H9 (cell line): ENCODE measurements around the gene RFTN2. TPM values are rescaled to one million over a fixed set of nuclear protein-coding genes. Genes with fewer than 3 reads are reported as not detected.

Experiments
- DNase-seq: peaks from one replicate; pipeline ENCODE4 v3.0.0-alpha.2; 2017
- H2AFZ ChIP-seq: one replicate; pipeline ENCODE4 v1.6.1; 2013; ENCODE audit warnings: mild to moderate bottlenecking, low read length, control low read depth, moderate library complexity
- H2AK5ac ChIP-seq: 2 replicates; pipeline ENCODE4 v1.6.1; 2013; ENCODE audit warnings: low read length, control low read depth, mixed read lengths; ENCODE audit not compliant: insufficient read length
- H2BK120ac ChIP-seq: one replicate; pipeline ENCODE4 v1.6.1; 2013; ENCODE audit warnings: low read depth, mild to moderate bottlenecking, low read length, control low read depth, inconsistent platforms; ENCODE audit not compliant: poor library complexity, severe bottlenecking
- H2BK12ac ChIP-seq: 2 replicates; pipeline ENCODE4 v1.6.1; 2013; ENCODE audit warnings: low read length, control low read depth, mixed read lengths, low read depth; ENCODE audit not compliant: insufficient read length
- H2BK15ac ChIP-seq: 2 replicates; pipeline ENCODE4 v1.6.1; 2013; ENCODE audit warnings: low read depth, low read length, control low read depth
- H2BK20ac ChIP-seq: one replicate; pipeline ENCODE4 v1.6.1; 2013; ENCODE audit warnings: low read depth, mild to moderate bottlenecking, low read length, control low read depth, inconsistent platforms; ENCODE audit not compliant: poor library complexity, severe bottlenecking
- H2BK5ac ChIP-seq: 2 replicates; pipeline ENCODE4 v1.6.1; 2013; ENCODE audit warnings: low read length, control low read depth, mixed read lengths; ENCODE audit not compliant: insufficient read length
- H3K14ac ChIP-seq: 2 replicates; pipeline ENCODE4 v1.6.1; 2013; ENCODE audit warnings: low read length, control low read depth; ENCODE audit not compliant: insufficient read depth
- H3K18ac ChIP-seq: 2 replicates; pipeline ENCODE4 v1.6.1; 2013; ENCODE audit warnings: low read depth, mild to moderate bottlenecking, mixed read lengths, low read length, control low read depth; ENCODE audit not compliant: insufficient read length
- H3K23ac ChIP-seq: 2 replicates; pipeline ENCODE4 v1.6.1; 2013; ENCODE audit warnings: low read length, control low read depth, mixed read lengths, low read depth; ENCODE audit not compliant: insufficient read length
- H3K23me2 ChIP-seq: 2 replicates; pipeline ENCODE4 v1.6.1; 2013; ENCODE audit warnings: low read depth, mild to moderate bottlenecking, mixed read lengths, low read length, control low read depth; ENCODE audit not compliant: insufficient read length, poor library complexity, severe bottlenecking
- H3K27ac ChIP-seq: 2 replicates; pipeline ENCODE4 v1.5.1; 2013; ENCODE audit warnings: low read length, control low read depth, mixed read lengths, low read depth; ENCODE audit not compliant: insufficient read length
- H3K27me3 ChIP-seq: 2 replicates; pipeline ENCODE4 v1.6.1; 2013; ENCODE audit warnings: low read length, control low read depth, inconsistent platforms; ENCODE audit not compliant: insufficient read depth
- H3K4ac ChIP-seq: 2 replicates; pipeline ENCODE4 v1.6.1; 2013; ENCODE audit warnings: low read depth, mild to moderate bottlenecking, control low read depth, inconsistent platforms, low read length, moderate library complexity
- H3K4me1 ChIP-seq: 2 replicates; pipeline ENCODE4 v1.6.1; 2013; ENCODE audit warnings: low read length, control low read depth, inconsistent platforms; ENCODE audit not compliant: insufficient read depth
- H3K4me2 ChIP-seq: 2 replicates; pipeline ENCODE4 v1.6.1; 2013; ENCODE audit warnings: low read length, control low read depth, mixed read lengths; ENCODE audit not compliant: insufficient read length, insufficient read depth
- H3K56ac ChIP-seq: 2 replicates; pipeline ENCODE4 v1.6.1; 2013; ENCODE audit warnings: low read depth, mild to moderate bottlenecking, mixed read lengths, low read length, control low read depth; ENCODE audit not compliant: insufficient read length
- H3K79me1 ChIP-seq: 2 replicates; pipeline ENCODE4 v1.6.1; 2013; ENCODE audit warnings: low read depth, mild to moderate bottlenecking, moderate library complexity, low read length, control low read depth, inconsistent platforms; ENCODE audit not compliant: insufficient read depth, poor library complexity, severe bottlenecking
- H3K79me2 ChIP-seq: 2 replicates; pipeline ENCODE4 v1.6.1; 2013; ENCODE audit warnings: low read length, control low read depth, inconsistent platforms; ENCODE audit not compliant: insufficient read depth
- H3K9ac ChIP-seq: 2 replicates; pipeline ENCODE4 v1.6.1; 2013; ENCODE audit warnings: low read length, control low read depth, mixed read lengths; ENCODE audit not compliant: insufficient read length; ENCODE audit errors: extremely low read depth
- H3K9me3 ChIP-seq: one replicate; pipeline ENCODE4 v1.6.1; 2013; ENCODE audit warnings: low read depth, low read length, inconsistent platforms; ENCODE audit not compliant: control insufficient read depth
- H3T11ph ChIP-seq: one replicate; pipeline ENCODE4 v1.6.1; 2013; ENCODE audit warnings: mild to moderate bottlenecking, low read length, control low read depth, inconsistent platforms
- H4K20me1 ChIP-seq: one replicate; pipeline ENCODE4 v1.6.1; 2013; ENCODE audit not compliant: control insufficient read depth, insufficient read length, insufficient read depth
- H4K5ac ChIP-seq: 2 replicates; pipeline ENCODE4 v1.6.1; 2013; ENCODE audit warnings: low read depth, mild to moderate bottlenecking, mixed read lengths, low read length, control low read depth; ENCODE audit not compliant: insufficient read length
- H4K8ac ChIP-seq: replicated peaks from 2 replicates; pipeline ENCODE4 v1.6.1; 2013; ENCODE audit warnings: low read length, control low read depth, mixed read lengths, low read depth; ENCODE audit not compliant: insufficient read length
- H4K91ac ChIP-seq: 2 replicates; pipeline ENCODE4 v1.6.1; 2013; ENCODE audit warnings: low read depth, mild to moderate bottlenecking, moderate library complexity, mixed read lengths, low read length, control low read depth; ENCODE audit not compliant: insufficient read length
- H3K27ac Mint-ChIP-seq, 3 experiments: 2 replicates in 2 of 3; 3 replicates in 1 of 3; pipeline ENCODE4 v1.8.0; 2020 to 2021; ENCODE audit warnings: mixed read lengths in 3 of 3, mild to moderate bottlenecking in 1 of 3, moderate library complexity in 1 of 3
- H3K27me3 Mint-ChIP-seq: 2 replicates; pipeline ENCODE4 v1.8.0; 2021; ENCODE audit warnings: low read depth, mild to moderate bottlenecking, moderate library complexity, mixed read lengths
- H3K36me3 Mint-ChIP-seq, 3 experiments: 2 replicates in 2 of 3; 3 replicates in 1 of 3; pipeline ENCODE4 v1.8.0; 2020 to 2021; ENCODE audit warnings: low read depth in 3 of 3, mixed read lengths in 3 of 3; ENCODE audit not compliant: insufficient read depth in 1 of 3
- H3K4me1 Mint-ChIP-seq, 2 experiments: 2 replicates each; pipeline ENCODE4 v1.8.0; 2020; ENCODE audit warnings: mixed read lengths in 2 of 2
- H3K4me3 Mint-ChIP-seq, 2 experiments: 2 replicates in 1 of 2; 3 replicates in 1 of 2; pipeline ENCODE4 v1.8.0; 2020 to 2021; ENCODE audit warnings: mild to moderate bottlenecking in 2 of 2, mixed read lengths in 2 of 2, moderate library complexity in 1 of 2
- H3K9me3 Mint-ChIP-seq, 2 experiments: 2 replicates in 1 of 2; 3 replicates in 1 of 2; pipeline ENCODE4 v1.8.0; 2020; ENCODE audit warnings: mild to moderate bottlenecking in 2 of 2, mixed read lengths in 2 of 2, moderate library complexity in 1 of 2
- WGBS: extraction: QIAGEN DNeasy Blood & Tissue Kit; methylation state at CpG from one replicate; pipeline ENCODE4 v1.1.7; 2013; ENCODE audit warnings: missing lambda C conversion rate, low lambda C conversion rate, mixed read lengths; ENCODE audit not compliant: insufficient read length; ENCODE audit errors: extremely low coverage; 5-methylcytosine and 5-hydroxymethylcytosine counted together
- total RNA-seq: library from RNA; stranded (reverse); gene quantifications from 2 replicates; pipeline ENCODE4 v1.2.1, GENCODE V29; 2021
- TF ChIP-seq, protein P1 (sequence below): fragments of 200-600 bp; sonication (generic); conservative IDR thresholded peaks from 3 replicates; pipeline ENCODE4 v1.8.0; 2021; ENCODE audit warnings: antibody characterized with exemption, mild to moderate bottlenecking

The RFTN2 gene
- total RNA-seq, 1 experiment from 2014 or later: 0.28 TPM

DNA sequence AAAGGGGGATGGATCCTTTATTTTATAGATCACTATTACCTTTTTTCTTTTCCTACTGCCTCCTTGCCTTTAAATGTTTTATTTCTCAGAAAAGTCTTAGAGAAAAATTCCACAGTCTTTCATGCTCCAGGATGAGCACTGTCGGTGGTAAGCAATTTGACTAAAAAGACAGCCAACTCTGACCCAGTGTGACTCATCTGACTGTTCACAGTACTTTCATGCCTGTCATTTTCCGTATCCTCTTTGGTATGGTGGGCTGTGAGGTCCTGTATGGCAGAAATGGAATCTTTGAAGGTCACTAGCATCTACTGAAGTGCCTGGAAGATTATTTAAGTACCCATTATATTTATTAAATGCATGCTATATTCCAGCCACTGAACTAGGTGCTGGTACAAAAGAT is 2.1 kb upstream of the RFTN2 start:
- no peaks in the 10 kb centered on the region; the same call in 1 of the 2 replicates for H3K4me1 ChIP-seq
- no peak for DNase-seq
- no peak overlapping the region for H3K4me2 ChIP-seq
- no peak overlapping the region for H2AK5ac ChIP-seq
- H3K9me3 ChIP-seq: no peaks in the 10 kb centered on the region
- no peak overlapping the region for H2BK5ac ChIP-seq
- no peaks in the 10 kb centered on the region for H3K79me2 ChIP-seq
- no peaks in the 10 kb centered on the region for H3K79me1 ChIP-seq
- WGBS: no CpG with 5 or more reads among the region's 2 CpGs
- no peak overlapping the region for H4K5ac ChIP-seq
- no peak overlapping the region for H2BK15ac ChIP-seq
- no peak overlapping the region for H3K18ac ChIP-seq
- no peak overlapping the region for H3K27ac ChIP-seq
- Mint-ChIP-seq H3K27ac (no peak overlapping the region), H3K36me3 (no peaks in the 10 kb centered on the region; a peak in 1 of 7 replicates), H3K9me3 (no peaks in the 10 kb centered on the region), H3K4me3 (no peak overlapping the region), H3K27me3 (no peaks in the 10 kb centered on the region), H3K4me1 (peaks cover 23 to 30% of the 10 kb centered on the region in 2 experiments)
- no peaks in the 10 kb centered on the region for H4K20me1 ChIP-seq
- H3K56ac ChIP-seq: no peak overlapping the region
- no peak overlapping the region for H2BK20ac ChIP-seq
- H3K14ac ChIP-seq: no peak overlapping the region
- H3T11ph ChIP-seq: no peak overlapping the region
- no peak overlapping the region for H2AFZ ChIP-seq
- H3K23ac ChIP-seq: no peak overlapping the region
- H3K4ac ChIP-seq: no peak overlapping the region
- no peak overlapping the region for H4K91ac ChIP-seq
- TF ChIP-seq, protein P1, sequence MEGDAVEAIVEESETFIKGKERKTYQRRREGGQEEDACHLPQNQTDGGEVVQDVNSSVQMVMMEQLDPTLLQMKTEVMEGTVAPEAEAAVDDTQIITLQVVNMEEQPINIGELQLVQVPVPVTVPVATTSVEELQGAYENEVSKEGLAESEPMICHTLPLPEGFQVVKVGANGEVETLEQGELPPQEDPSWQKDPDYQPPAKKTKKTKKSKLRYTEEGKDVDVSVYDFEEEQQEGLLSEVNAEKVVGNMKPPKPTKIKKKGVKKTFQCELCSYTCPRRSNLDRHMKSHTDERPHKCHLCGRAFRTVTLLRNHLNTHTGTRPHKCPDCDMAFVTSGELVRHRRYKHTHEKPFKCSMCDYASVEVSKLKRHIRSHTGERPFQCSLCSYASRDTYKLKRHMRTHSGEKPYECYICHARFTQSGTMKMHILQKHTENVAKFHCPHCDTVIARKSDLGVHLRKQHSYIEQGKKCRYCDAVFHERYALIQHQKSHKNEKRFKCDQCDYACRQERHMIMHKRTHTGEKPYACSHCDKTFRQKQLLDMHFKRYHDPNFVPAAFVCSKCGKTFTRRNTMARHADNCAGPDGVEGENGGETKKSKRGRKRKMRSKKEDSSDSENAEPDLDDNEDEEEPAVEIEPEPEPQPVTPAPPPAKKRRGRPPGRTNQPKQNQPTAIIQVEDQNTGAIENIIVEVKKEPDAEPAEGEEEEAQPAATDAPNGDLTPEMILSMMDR: no peak
- no peaks in the 10 kb centered on the region for H3K27me3 ChIP-seq
- no peak overlapping the region for H2BK12ac ChIP-seq
- H3K9ac ChIP-seq: no peak overlapping the region
- peaks cover 3% of the 10 kb centered on the region for H3K23me2 ChIP-seq
- H4K8ac ChIP-seq: no peak overlapping the region
- H2BK120ac ChIP-seq: no peak overlapping the region
